SK-N-SH (cell line): Measurements from ENCODE around the gene ASTN2.

ENCODE experiments used
- CTCF ChIP-seq: fragments of 200-600 bp; sonication (generic); IDR thresholded peaks from 2 replicates; pipeline ENCODE4 v1.6.1; 2017; ENCODE audit warnings: antibody characterized with exemption, mild to moderate bottlenecking, moderate library complexity
- FOSL2 ChIP-seq: IDR thresholded peaks from 2 replicates; pipeline ENCODE4 v1.4.0; 2012; ENCODE audit warnings: low read depth, mild to moderate bottlenecking, moderate library complexity, borderline replicate concordance
- FOXM1 ChIP-seq: IDR thresholded peaks from 2 replicates; pipeline ENCODE4 v1.4.0; 2012; ENCODE audit warnings: low read depth, mild to moderate bottlenecking
- GABPA ChIP-seq: IDR thresholded peaks from 2 replicates; pipeline ENCODE4 v1.4.0; 2012; ENCODE audit warnings: low read depth, mild to moderate bottlenecking
- GATA2 ChIP-seq: sonication (generic); formaldehyde crosslinking; IDR thresholded peaks from 2 replicates; pipeline ENCODE4 v1.5.0; 2020; ENCODE audit warnings: mild to moderate bottlenecking, missing genetic modification reagents
- JUND ChIP-seq: IDR thresholded peaks from 2 replicates; pipeline ENCODE4 v1.4.0; 2012
- MEF2A ChIP-seq: IDR thresholded peaks from 2 replicates; pipeline ENCODE4 v1.4.0; 2012; ENCODE audit warnings: low read depth, borderline replicate concordance
- POLR2AphosphoS5 ChIP-seq: IDR thresholded peaks from 2 replicates; pipeline ENCODE4 v1.6.1; 2012; ENCODE audit warnings: low read depth, low read length
- RFX5 ChIP-seq: IDR thresholded peaks from 2 replicates; pipeline ENCODE4 v1.6.1; 2012; ENCODE audit warnings: mild to moderate bottlenecking, improper control_type of control experiment, low read length
- RXRA ChIP-seq: IDR thresholded peaks from 2 replicates; pipeline ENCODE4 v1.4.0; 2012; ENCODE audit warnings: low read depth, mild to moderate bottlenecking, borderline replicate concordance
- SIN3A ChIP-seq: IDR thresholded peaks from 2 replicates; pipeline ENCODE4 v1.6.1; 2012; ENCODE audit warnings: low read depth, mild to moderate bottlenecking, low read length, moderate library complexity, borderline replicate concordance
- SMC3 ChIP-seq: IDR thresholded peaks from 2 replicates; pipeline ENCODE4 v1.6.1; 2012; ENCODE audit warnings: low read depth, low read length, improper control_type of control experiment
- TF ChIP-seq, protein P1 (sequence below): IDR thresholded peaks from 2 replicates; pipeline ENCODE4 v1.4.0; 2012; ENCODE audit warnings: low read depth, borderline replicate concordance
- TF ChIP-seq, protein P2 (sequence below): IDR thresholded peaks from 2 replicates; pipeline ENCODE4 v1.4.0; 2012; ENCODE audit warnings: low read depth, borderline replicate concordance

GRCh38 chr9:116687754-116688135 lies 727.1 kb downstream of the ASTN2 start:
- TF ChIP-seq GABPA (no peak), MEF2A (no peak), CTCF (no peak), RFX5 (no peak), JUND (no peak), SIN3A (no peak), GATA2 (CRISPR knock-in tag) (no peak), FOXM1 (no peak), SMC3 (no peak), POLR2AphosphoS5 (no peak), FOSL2 (no peak), RXRA (no peak)
- TF ChIP-seq, protein P1, sequence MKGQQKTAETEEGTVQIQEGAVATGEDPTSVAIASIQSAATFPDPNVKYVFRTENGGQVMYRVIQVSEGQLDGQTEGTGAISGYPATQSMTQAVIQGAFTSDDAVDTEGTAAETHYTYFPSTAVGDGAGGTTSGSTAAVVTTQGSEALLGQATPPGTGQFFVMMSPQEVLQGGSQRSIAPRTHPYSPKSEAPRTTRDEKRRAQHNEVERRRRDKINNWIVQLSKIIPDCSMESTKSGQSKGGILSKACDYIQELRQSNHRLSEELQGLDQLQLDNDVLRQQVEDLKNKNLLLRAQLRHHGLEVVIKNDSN = no peak
- TF ChIP-seq, protein P2, sequence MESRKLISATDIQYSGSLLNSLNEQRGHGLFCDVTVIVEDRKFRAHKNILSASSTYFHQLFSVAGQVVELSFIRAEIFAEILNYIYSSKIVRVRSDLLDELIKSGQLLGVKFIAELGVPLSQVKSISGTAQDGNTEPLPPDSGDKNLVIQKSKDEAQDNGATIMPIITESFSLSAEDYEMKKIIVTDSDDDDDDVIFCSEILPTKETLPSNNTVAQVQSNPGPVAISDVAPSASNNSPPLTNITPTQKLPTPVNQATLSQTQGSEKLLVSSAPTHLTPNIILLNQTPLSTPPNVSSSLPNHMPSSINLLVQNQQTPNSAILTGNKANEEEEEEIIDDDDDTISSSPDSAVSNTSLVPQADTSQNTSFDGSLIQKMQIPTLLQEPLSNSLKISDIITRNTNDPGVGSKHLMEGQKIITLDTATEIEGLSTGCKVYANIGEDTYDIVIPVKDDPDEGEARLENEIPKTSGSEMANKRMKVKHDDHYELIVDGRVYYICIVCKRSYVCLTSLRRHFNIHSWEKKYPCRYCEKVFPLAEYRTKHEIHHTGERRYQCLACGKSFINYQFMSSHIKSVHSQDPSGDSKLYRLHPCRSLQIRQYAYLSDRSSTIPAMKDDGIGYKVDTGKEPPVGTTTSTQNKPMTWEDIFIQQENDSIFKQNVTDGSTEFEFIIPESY = no peak
